ENCODE measurements around the gene MIPEP. TPM values are rescaled to one million over a fixed set of nuclear protein-coding genes. Genes with fewer than 3 reads are reported as not detected.

Gene MIPEP
- total and polyA plus RNA-seq, 9 of the 15 experiments (the other 6 are each of a cell fraction or from before 2014, with no cell fraction given), result 1.7 to 19.3 (median 13.1) TPM

- Histone ChIP-seq H3K27me3 (ENCODE audit: control insufficient read depth in 2 of 2, insufficient read depth in 2 of 2, low read length in 2 of 2) (no peaks in the 10 kb centered on the region), H3K27ac (ENCODE audit: extremely low read depth, low read depth, low read length) (no peak overlapping the region), H3K79me2 (ENCODE audit: control insufficient read depth, insufficient read depth, low read length) (no peaks in the 10 kb centered on the region), H3K9me1 (ENCODE audit: control insufficient read depth, insufficient read depth, low read length) (no peaks in the 10 kb centered on the region), H3K4me2 (ENCODE audit: insufficient read depth, low read length) (no peak overlapping the region), H3K4me3 (no peak overlapping the region), H3K9me3 (replicated peaks; ENCODE audit: control insufficient read depth, insufficient read depth, low read depth, low read length) (no peaks in the 10 kb centered on the region), H3K4me1 (replicated peaks in 1 of 2; ENCODE audit: control insufficient read depth in 2 of 2, insufficient read depth in 2 of 2, low read length in 2 of 2) (peaks cover 0 to 13% of the 10 kb centered on the region in 2 experiments; a peak in 2 of 5 replicates), H3K36me3 (ENCODE audit: control insufficient read depth, insufficient read depth, low read length) (no peaks in the 10 kb centered on the region), H3K9ac (ENCODE audit: insufficient read depth in 1 of 2, low read depth in 2 of 2, low read length in 2 of 2) (no peak overlapping the region), H2AFZ (ENCODE audit: low read depth, low read length) (no peak overlapping the region), H4K20me1 (replicated peaks; ENCODE audit: control insufficient read depth, insufficient read depth, low read length) (no peaks in the 10 kb centered on the region)
- ChIA-PET POLR2A (no interaction called here), CTCF (ENCODE audit: low intra/inter-chr PET ratio) (no interaction called here)
- ATAC-seq (no peak), FAIRE-seq (no peak), DNase-seq (ENCODE audit: extremely low read depth in 1 of 4, low spot score in 3 of 4) (no peak)
- no TSS peak for BruUV-seq (replicated peaks)
- intact Hi-C loops (cut with micrococcal nuclease), result no loop called here
- in situ Hi-C loops (cut with MboI), result no loop called here
- WGBS (ENCODE audit: insufficient coverage, low coverage, missing lambda C conversion rate), result 75% methylated on average over 2 of the region's 2 CpGs
- TF ChIP-seq ZNF407 (IDR thresholded peaks at IDR 0.05; ENCODE audit: low read depth), result no peak
- no peak for TF ChIP-seq BRF2 (IDR thresholded peaks at IDR 0.05; ENCODE audit: borderline replicate concordance, insufficient read depth, insufficient read length)
- no peak for TF ChIP-seq PHF8 (IDR thresholded peaks at IDR 0.05; ENCODE audit: borderline replicate concordance, low read length)
- no peak for TF ChIP-seq MAFG (tag; conservative IDR thresholded peaks at IDR 0.05)
- no peak for TF ChIP-seq KAT2B (IDR thresholded peaks at IDR 0.05; ENCODE audit: low read depth, low read length)
- no peak for TF ChIP-seq EP300 (IDR thresholded peaks at IDR 0.05; ENCODE audit: low read length)
- no peak for TF ChIP-seq ZBTB2 (IDR thresholded peaks at IDR 0.05)
- TF ChIP-seq FOS (IDR thresholded peaks at IDR 0.05; ENCODE audit: extremely low read depth, insufficient read length), result no peak
Observed at GRCh38 chr13:23848019-23848418, 41.2 kb downstream of the MIPEP start.

Data from K562 (cell line).